ENCODE data around the gene TMEM182.

TMEM182 gene

GRCh38 chr2:102749938-102750337 is 11.9 kb upstream of the TMEM182 start:
- no peak for TF ChIP-seq CTCF (conservative IDR thresholded peaks at IDR 0.05; ENCODE audit: low read depth, low read length)
- no peak for DNase-seq (ENCODE audit: low read depth)
- no peak overlapping the region for H3K4me3 ChIP-seq (ENCODE audit: low read length)

- TF ChIP-seq CTCF (conservative IDR thresholded peaks at IDR 0.05; ENCODE audit: low read depth, low read length), result peak; percentile 74
- DNase-seq (ENCODE audit: low read depth), result no peak
- no peak overlapping the region for H3K4me3 ChIP-seq (ENCODE audit: low read length)
Observed at GRCh38 chr2:102753563-102754159, 8.2 kb upstream of the TMEM182 start.

GRCh38 chr2:102754456-102755145 is 7.2 kb upstream of the TMEM182 start:
- H3K4me3 ChIP-seq (ENCODE audit: low read length), result no peak overlapping the region
- TF ChIP-seq CTCF (conservative IDR thresholded peaks at IDR 0.05; ENCODE audit: low read depth, low read length), result no peak
- no peak for DNase-seq (ENCODE audit: low read depth)

GRCh38 chr2:102755284-102755683 is 6.5 kb upstream of the TMEM182 start:
- no peak overlapping the region for H3K4me3 ChIP-seq (ENCODE audit: low read length)
- TF ChIP-seq CTCF (conservative IDR thresholded peaks at IDR 0.05; ENCODE audit: low read depth, low read length), result no peak
- no peak for DNase-seq (ENCODE audit: low read depth)

- DNase-seq (ENCODE audit: low read depth), result no peak
- no peak for TF ChIP-seq CTCF (conservative IDR thresholded peaks at IDR 0.05; ENCODE audit: low read depth, low read length)
- no peak overlapping the region for H3K4me3 ChIP-seq (ENCODE audit: low read length)
Observed at GRCh38 chr2:102758439-102758838, 3.4 kb upstream of the TMEM182 start.

GRCh38 chr2:102764083-102764482 is 2.3 kb downstream of the TMEM182 start:
- no peak overlapping the region for H3K4me3 ChIP-seq (ENCODE audit: low read length)
- no peak for DNase-seq (ENCODE audit: low read depth)
- no peak for TF ChIP-seq CTCF (conservative IDR thresholded peaks at IDR 0.05; ENCODE audit: low read depth, low read length)

- no peak overlapping the region for H3K4me3 ChIP-seq (ENCODE audit: low read length)
- no peak for DNase-seq (ENCODE audit: low read depth)
- TF ChIP-seq CTCF (conservative IDR thresholded peaks at IDR 0.05; ENCODE audit: low read depth, low read length), result no peak
Observed at GRCh38 chr2:102765061-102765460, 3.2 kb downstream of the TMEM182 start.

Data from retinal pigment epithelial cell (primary cell).